ENCODE data around the gene PIKFYVE. TPM values are rescaled to one million over a fixed set of nuclear protein-coding genes. Genes with fewer than 3 reads are reported as not detected.
"Not testable (repeated sequence)": the region's sequence is repeated elsewhere in the genome, so short reads cannot be mapped to it uniquely, and the experiment has no call there.

The PIKFYVE gene
- total and polyA plus RNA-seq, 7 experiments from 2014 or later, result 5.9 to 52.3 (median 36.5) TPM

DNA sequence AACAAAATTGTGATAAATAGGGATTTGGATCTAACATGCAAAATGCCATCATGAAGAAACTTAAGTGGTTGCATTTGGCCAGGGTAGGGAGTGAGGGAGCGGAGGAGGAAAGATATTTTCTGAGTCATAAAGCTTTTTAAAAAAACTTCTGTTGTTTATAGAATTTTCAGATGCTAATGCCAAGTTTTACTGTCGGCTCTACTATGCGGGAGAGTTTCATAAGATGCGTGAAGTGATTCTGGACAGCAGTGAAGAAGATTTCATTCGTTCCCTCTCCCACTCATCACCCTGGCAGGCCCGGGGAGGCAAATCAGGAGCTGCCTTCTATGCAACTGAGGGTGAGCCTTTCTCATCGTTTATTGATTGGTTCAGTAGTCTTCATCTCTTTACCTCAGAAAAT is 84.6 kb downstream of the PIKFYVE start:
- no peaks in the 10 kb centered on the region for H3K27me3 Mint-ChIP-seq
- Histone ChIP-seq H3K27me3 (ENCODE audit: control insufficient read depth in 2 of 2, insufficient read depth in 2 of 2, low read length in 2 of 2) (no peaks in the 10 kb centered on the region), H3K36me3 (ENCODE audit: control insufficient read depth in 2 of 3, insufficient read depth in 3 of 3, low read length in 3 of 3) (peaks cover 13 to 75% (median 56%) of the 10 kb centered on the region in 3 experiments), H3K4me1 (ENCODE audit: control insufficient read depth in 2 of 2, insufficient read depth in 2 of 2, low read length in 2 of 2) (no peaks in the 10 kb centered on the region), H3K9me3 (ENCODE audit: control insufficient read depth in 2 of 3, low read length in 3 of 3) (no peaks in the 10 kb centered on the region), H3K27ac (ENCODE audit: low read depth, low read length) (no peak overlapping the region), H3K4me3 (ENCODE audit: low read length) (no peak overlapping the region)
- ChIA-PET CTCF (no interaction called here), POLR2A (no interaction called here)
- H3K27ac Mint-ChIP-seq, result peak overlapping the region in 1 of 9 donors; percentile 25
- H3K36me3 Mint-ChIP-seq, result peaks cover 18 to 66% (median 36%) of the 10 kb centered on the region in 5 donors
- DNase-seq, result no peak
- intact Hi-C loops (cut with micrococcal nuclease), result loop anchor here in 1 of 2 donors (10.0 kb wide), 1 partner anchor 176 kb away; no protein-coding TSS in a partner anchor
- H3K4me3 Mint-ChIP-seq, result no peak overlapping the region
- no peaks in the 10 kb centered on the region for H3K4me1 Mint-ChIP-seq
- ATAC-seq, result no peak
- no peaks in the 10 kb centered on the region for H3K9me3 Mint-ChIP-seq

GRCh38 chr2:208352644-208353567 is 86.9 kb downstream of the PIKFYVE start:
- Histone ChIP-seq H3K4me1 (ENCODE audit: control insufficient read depth in 2 of 2, insufficient read depth in 2 of 2, low read length in 2 of 2) (no peaks in the 10 kb centered on the region), H3K36me3 (ENCODE audit: control insufficient read depth in 2 of 3, insufficient read depth in 3 of 3, low read length in 3 of 3) (peaks cover 9 to 58% (median 37%) of the 10 kb centered on the region in 3 experiments), H3K9me3 (ENCODE audit: control insufficient read depth in 2 of 3, low read length in 3 of 3) (no peaks in the 10 kb centered on the region), H3K27me3 (ENCODE audit: control insufficient read depth in 2 of 2, insufficient read depth in 2 of 2, low read length in 2 of 2) (no peaks in the 10 kb centered on the region), H3K4me3 (ENCODE audit: low read length) (no peak overlapping the region), H3K27ac (ENCODE audit: low read depth, low read length) (no peak overlapping the region)
- CTCF ChIA-PET, result interaction anchor here (0.8 kb wide), 1 partner anchor 177 kb away, joined by 4 read pairs; no protein-coding TSS in a partner anchor
- H3K27me3 Mint-ChIP-seq, result no peaks in the 10 kb centered on the region
- POLR2A ChIA-PET, result no interaction called here
- H3K36me3 Mint-ChIP-seq, result peaks cover 13 to 59% (median 31%) of the 10 kb centered on the region in 5 donors
- DNase-seq (no peak), ATAC-seq (no peak)
- intact Hi-C loops (cut with micrococcal nuclease), result loop anchor here in 1 of 2 donors (2.0 to 10.0 kb wide), 2 partner anchors 14 to 178 kb away; no protein-coding TSS in a partner anchor
- no peak overlapping the region for H3K4me3 Mint-ChIP-seq
- no peaks in the 10 kb centered on the region for H3K9me3 Mint-ChIP-seq
- H3K27ac Mint-ChIP-seq, result peak overlapping the region in 3 of 9 donors; percentile 1 to 69 (median 7)
- H3K4me1 Mint-ChIP-seq, result peaks cover 0 to 5% (median 0%) of the 10 kb centered on the region in 7 donors

- Histone ChIP-seq H3K9me3 (ENCODE audit: control insufficient read depth in 2 of 3, low read length in 3 of 3) (no peaks in the 10 kb centered on the region), H3K4me1 (ENCODE audit: control insufficient read depth in 2 of 2, insufficient read depth in 2 of 2, low read length in 2 of 2) (no peaks in the 10 kb centered on the region), H3K27ac (ENCODE audit: low read depth, low read length) (no peak overlapping the region), H3K36me3 (ENCODE audit: control insufficient read depth in 2 of 3, insufficient read depth in 3 of 3, low read length in 3 of 3) (peaks cover 9 to 48% (median 32%) of the 10 kb centered on the region in 3 experiments), H3K4me3 (ENCODE audit: low read length) (no peak overlapping the region), H3K27me3 (ENCODE audit: control insufficient read depth in 2 of 2, insufficient read depth in 2 of 2, low read length in 2 of 2) (no peaks in the 10 kb centered on the region)
- peak overlapping the region in 4 of 9 donors; percentile 25 to 53 (median 50) for H3K27ac Mint-ChIP-seq
- peaks cover 7 to 57% (median 38%) of the 10 kb centered on the region in 5 donors for H3K36me3 Mint-ChIP-seq
- DNase-seq (no peak), ATAC-seq (no peak)
- H3K27me3 Mint-ChIP-seq, result no peaks in the 10 kb centered on the region
- intact Hi-C loops (cut with micrococcal nuclease), result loop anchor here in 1 of 2 donors (10.0 kb wide), 1 partner anchor 180 kb away; no protein-coding TSS in a partner anchor
- no peak overlapping the region for H3K4me3 Mint-ChIP-seq
- CTCF ChIA-PET, result no interaction called here
- peaks cover 0 to 5% (median 0%) of the 10 kb centered on the region in 7 donors for H3K4me1 Mint-ChIP-seq
- POLR2A ChIA-PET, result no interaction called here
- peaks cover 0 to 2% (median 0%) of the 10 kb centered on the region in 11 donors for H3K9me3 Mint-ChIP-seq
Measured at GRCh38 chr2:208354964-208355381, 88.9 kb downstream of the PIKFYVE start.

DNA sequence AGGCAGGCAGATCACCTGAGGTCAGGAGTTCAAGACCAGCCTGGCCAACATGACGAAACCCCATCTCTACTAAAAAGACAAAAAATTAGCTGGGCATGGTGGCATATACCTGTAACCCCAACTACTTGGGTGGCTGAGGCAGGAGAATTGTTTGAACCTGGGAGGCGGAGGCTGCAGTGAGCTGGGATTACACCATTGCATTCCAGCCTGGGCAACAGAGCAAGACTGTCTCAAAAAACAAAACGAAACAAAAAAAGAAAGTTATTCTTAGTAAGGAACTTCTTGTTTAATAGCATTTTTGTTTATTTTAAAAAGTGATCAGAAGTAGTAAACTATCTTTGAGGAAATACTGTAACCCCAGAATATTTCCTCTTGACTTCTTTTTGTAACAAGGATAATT is 90.4 kb downstream of the PIKFYVE start:
- H3K4me3 ChIP-seq (ENCODE audit: low read length); CTCF ChIA-PET; H3K27ac ChIP-seq (ENCODE audit: low read depth, low read length); H3K4me1 Mint-ChIP-seq; ATAC-seq; POLR2A ChIA-PET; H3K4me1 ChIP-seq (ENCODE audit: control insufficient read depth in 2 of 2, insufficient read depth in 2 of 2, low read length in 2 of 2); H3K27me3 Mint-ChIP-seq; H3K4me3 Mint-ChIP-seq; H3K9me3 Mint-ChIP-seq; H3K27me3 ChIP-seq (ENCODE audit: control insufficient read depth in 2 of 2, insufficient read depth in 2 of 2, low read length in 2 of 2); DNase-seq; H3K9me3 ChIP-seq (ENCODE audit: control insufficient read depth in 2 of 3, low read length in 3 of 3): not testable (repeated sequence)
- peaks cover 9 to 37% (median 22%) of the 10 kb centered on the region in 3 experiments for H3K36me3 ChIP-seq (ENCODE audit: control insufficient read depth in 2 of 3, insufficient read depth in 3 of 3, low read length in 3 of 3)
- H3K36me3 Mint-ChIP-seq, result peaks cover 7 to 48% (median 32%) of the 10 kb centered on the region in 5 donors
- intact Hi-C loops (cut with micrococcal nuclease), result loop anchor here in 1 of 2 donors (10.0 kb wide), 1 partner anchor 182 kb away; no protein-coding TSS in a partner anchor
- H3K27ac Mint-ChIP-seq, result peak overlapping the region in 6 of 9 donors; percentile 6 to 80 (median 54)

- intact Hi-C loops (cut with micrococcal nuclease), result loop anchor here in 1 of 2 donors (10.0 kb wide), 1 partner anchor 182 kb away; no protein-coding TSS in a partner anchor
- no peaks in the 10 kb centered on the region for H3K4me1 ChIP-seq (ENCODE audit: control insufficient read depth in 2 of 2, insufficient read depth in 2 of 2, low read length in 2 of 2)
- DNase-seq (no peak), ATAC-seq (no peak)
- no peaks in the 10 kb centered on the region for H3K27me3 ChIP-seq (ENCODE audit: control insufficient read depth in 2 of 2, insufficient read depth in 2 of 2, low read length in 2 of 2)
- H3K4me3 ChIP-seq (ENCODE audit: low read length), result no peak overlapping the region
- Mint-ChIP-seq H3K4me3 (no peak overlapping the region), H3K9me3 (peaks cover 0 to 2% (median 0%) of the 10 kb centered on the region in 11 donors), H3K27ac (peak overlapping the region in 8 of 9 donors; percentile 6 to 79 (median 44)), H3K36me3 (peaks cover 7 to 42% (median 29%) of the 10 kb centered on the region in 5 donors), H3K4me1 (peaks cover 0 to 5% (median 0%) of the 10 kb centered on the region in 7 donors), H3K27me3 (no peaks in the 10 kb centered on the region)
- POLR2A ChIA-PET, result no interaction called here
- H3K9me3 ChIP-seq (ENCODE audit: control insufficient read depth in 2 of 3, low read length in 3 of 3), result no peaks in the 10 kb centered on the region
- CTCF ChIA-PET, result no interaction called here
- H3K27ac ChIP-seq (ENCODE audit: low read depth, low read length), result peak overlapping the region; percentile 0
- H3K36me3 ChIP-seq (ENCODE audit: control insufficient read depth in 2 of 3, insufficient read depth in 3 of 3, low read length in 3 of 3), result peaks cover 9 to 31% (median 16%) of the 10 kb centered on the region in 3 experiments
Measured at GRCh38 chr2:208356846-208357574, 91.0 kb downstream of the PIKFYVE start.

Measured in naive thymus-derived CD4-positive, alpha-beta T cell (primary cell).